Ecto neural progenitor cell (in vitro differentiated cells): Measurements from ENCODE around the gene GRHL1.

ENCODE experiments used
- DNase-seq: peaks from one replicate; pipeline ENCODE4 v3.0.0-alpha.2; 2018; ENCODE audit warnings: low spot score

The GRHL1 gene

GRCh38 chr2:9994462-9994861, 43.0 kb downstream of the GRHL1 start:
- no peak for DNase-seq

- peak; percentile 14 for DNase-seq
These were observed 43.6 kb downstream of the GRHL1 start for GRCh38 chr2:9995059-9995458.

GRCh38 chr2:9996321-9996720, 44.8 kb downstream of the GRHL1 start:
- peak; percentile 4 for DNase-seq

DNA sequence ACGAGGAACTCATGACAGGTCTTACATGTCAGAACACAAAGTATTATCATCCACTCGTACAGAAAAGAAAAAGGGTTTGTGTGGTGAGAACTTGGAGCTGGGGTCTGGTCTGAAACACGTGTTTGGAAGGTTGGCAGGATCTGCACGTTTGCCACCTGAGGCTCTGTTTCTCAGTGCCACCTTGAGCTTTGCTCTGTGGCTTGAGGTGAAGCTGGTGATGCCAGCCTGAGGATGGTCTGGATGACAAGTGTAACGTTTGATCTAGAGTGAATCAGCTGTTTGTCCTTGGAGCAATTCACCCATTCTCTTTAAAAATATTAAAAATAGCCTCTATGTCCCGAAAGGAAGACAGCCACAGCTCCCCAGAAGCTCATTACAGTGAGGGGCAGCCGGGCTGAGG, 46.4 kb downstream of the GRHL1 start:
- peak; percentile 29 for DNase-seq

DNA sequence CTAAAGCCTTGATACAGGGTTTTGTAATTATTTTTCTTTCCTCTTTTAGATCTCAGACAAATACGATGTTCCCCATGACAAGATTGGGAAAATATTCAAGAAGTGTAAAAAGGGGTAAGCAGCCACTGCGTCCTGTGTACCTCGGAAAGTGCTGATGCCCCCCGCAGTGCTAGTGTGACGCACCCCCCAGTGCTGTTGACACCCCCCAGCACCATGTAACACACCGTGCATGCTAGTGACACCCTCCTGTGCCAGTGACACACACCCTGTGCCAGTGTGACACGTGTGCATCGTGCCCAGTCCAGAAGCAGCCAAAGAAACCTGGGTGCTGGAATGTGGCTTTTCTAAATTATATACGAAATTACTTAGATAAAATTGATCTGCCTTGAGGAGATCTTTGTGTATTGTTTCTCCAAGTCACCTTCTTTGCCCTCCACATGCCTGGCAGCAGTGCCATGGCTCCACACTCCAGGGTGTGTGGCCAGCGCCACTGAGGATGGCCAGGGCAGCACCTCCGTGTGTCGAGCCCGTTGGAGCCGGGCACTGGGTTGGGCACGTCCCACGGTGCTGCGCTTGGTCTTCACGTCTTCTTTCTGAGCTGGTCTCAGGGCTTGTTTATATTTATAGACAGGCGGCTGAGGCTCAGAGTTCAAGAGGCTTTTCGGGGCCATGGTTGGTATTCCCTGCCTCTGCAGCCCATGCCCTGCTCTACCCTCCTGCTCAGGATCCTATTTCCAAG, 47.6 kb downstream of the GRHL1 start:
- peak; percentile 27 for DNase-seq

DNA sequence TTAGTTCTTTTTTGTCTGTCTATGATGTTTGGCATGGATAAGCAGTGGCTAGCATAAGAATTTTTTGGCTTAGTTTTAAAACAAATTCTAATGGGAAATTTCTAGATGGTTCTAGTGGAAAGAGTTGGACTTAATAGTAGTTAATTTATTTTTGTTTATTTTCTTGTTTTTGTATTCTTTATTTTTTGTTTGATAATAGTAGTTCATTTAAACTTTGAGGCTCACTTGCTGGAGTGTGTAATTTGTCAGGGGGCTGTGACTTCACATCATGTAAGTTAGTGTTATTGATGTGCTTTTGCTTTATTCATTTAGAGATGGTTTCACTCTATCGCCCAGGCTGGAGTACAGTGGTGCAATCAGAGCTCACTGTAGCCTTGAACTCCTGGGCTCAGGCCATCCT, 48.2 kb downstream of the GRHL1 start:
- peak; percentile 1 for DNase-seq

DNA sequence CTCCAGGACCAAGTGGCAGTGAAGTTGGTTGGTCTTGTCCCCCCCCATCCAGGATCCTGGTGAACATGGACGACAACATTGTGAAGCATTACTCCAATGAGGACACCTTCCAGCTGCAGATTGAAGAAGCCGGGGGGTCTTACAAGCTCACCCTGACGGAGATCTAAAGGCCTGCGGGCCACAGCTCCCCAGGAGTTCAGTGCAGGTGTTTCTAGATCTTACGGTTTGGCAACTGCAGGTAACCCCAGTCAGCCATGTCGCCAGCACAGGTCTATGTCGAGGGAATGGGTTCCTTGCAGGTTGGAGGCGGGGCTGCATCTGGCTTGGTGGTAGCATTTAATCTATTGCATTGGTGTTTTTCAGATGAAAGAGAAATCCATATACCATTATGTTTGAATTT, 49.0 kb downstream of the GRHL1 start:
- peak; percentile 34 for DNase-seq

DNA sequence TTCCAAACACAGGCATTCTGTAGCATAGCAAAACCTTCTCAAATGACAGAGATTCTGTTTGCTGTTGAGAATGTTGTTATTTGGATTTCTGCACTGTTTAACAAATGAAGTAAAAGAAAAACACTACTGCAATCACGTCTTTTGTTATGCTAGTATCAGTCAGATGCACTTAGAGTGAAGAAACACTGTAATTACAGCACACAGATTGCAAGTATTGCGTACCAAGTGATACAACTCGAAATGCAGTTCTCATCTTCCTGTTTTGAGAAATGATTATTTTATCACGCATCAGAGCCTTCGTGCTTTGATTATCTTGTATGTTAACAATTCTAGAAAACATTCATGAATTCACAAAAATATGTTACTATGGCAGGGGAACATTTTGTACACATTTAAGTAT, 50.1 kb downstream of the GRHL1 start:
- DNase-seq, result no peak

DNA sequence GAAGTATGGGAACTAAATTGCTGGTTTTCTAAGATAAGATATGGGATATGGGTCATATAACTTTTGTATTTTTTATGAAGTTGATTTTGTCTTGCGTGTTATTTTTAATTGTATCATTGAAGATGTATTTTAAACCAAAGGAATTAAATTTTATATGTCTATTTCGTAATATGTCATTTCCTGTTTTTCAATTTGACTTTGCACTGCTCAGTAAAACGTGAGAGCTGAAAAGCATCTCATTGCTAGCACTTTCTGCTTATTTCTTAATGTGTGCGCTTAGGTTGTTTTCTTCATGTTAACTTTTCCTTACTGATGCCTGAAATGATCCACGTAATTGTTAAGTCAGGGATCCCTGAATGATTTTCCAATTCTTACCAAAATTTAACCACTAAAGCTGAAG, 50.6 kb downstream of the GRHL1 start:
- no peak for DNase-seq

GRCh38 chr2:10002681-10003080, 51.2 kb downstream of the GRHL1 start:
- DNase-seq, result no peak

- DNase-seq, result no peak
These were observed 52.0 kb downstream of the GRHL1 start for GRCh38 chr2:10003206-10004125.

DNA sequence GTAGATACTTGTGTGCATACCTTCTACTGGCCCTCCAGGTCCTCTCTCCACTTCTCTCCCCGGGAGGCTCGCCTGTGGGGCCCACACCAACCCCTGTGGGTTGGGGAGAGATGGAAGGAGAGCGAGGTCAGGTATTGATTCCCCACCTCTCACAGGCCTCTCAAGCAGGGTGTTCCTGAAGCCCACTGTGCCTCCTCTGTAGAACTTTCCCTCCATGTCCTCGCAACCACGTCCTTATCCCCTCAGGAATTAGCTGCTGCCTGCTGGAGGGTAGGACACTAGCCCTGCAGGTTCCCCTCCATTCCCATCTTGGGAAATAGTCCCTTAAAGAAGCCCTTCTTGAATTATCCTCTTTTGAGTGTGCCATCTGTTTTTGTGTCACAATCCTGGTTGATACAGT, 52.9 kb downstream of the GRHL1 start:
- DNase-seq, result no peak

- no peak for DNase-seq
These were observed 53.3 kb downstream of the GRHL1 start for GRCh38 chr2:10004836-10005235.

GRCh38 chr2:10005461-10006235, 54.2 kb downstream of the GRHL1 start:
- no peak for DNase-seq

DNA sequence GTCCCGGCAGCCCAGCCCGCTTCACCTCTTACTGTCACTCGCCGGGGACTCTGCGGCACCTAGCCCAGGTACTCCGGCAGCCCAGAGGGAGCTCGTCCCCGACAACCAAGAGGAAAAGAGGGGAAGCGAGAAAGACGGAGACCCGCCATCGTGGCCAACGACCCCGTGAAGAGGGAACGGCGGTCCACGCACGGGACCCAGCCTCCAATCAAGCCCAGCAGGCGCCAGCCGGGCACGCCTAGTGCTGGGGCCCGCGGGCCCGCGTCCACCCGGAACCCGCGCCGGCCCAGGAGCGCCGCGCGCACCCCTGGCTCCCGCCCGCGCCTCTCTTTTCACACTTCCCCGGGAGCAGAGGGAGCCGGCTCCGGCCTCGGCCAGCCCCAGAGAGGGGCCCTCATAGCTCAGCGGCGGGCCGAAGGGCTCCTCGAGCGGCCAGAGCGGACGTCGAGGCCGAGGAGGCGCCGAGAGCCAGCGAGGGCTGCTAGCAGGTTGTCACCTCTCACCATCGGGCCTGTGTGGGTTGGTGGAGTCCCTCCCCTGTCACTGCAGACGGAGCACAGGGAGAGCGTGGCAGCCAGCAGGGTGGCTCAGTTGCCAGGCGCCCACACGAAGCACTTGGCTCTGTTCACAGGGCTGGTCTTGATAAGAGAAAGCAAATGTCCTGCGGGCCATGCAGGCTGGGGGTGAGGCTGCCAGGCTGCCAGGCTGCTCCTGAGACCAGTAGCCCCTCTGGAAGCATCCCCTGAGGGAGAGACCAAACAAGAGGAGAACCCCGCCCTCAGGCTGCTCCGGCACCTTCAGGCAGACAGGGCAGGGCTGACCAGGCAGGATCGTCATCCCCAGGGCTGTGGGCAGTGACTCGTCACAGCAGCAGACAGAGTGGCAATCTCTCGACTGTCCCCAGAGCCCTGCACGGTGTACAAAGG, 55.0 kb downstream of the GRHL1 start:
- DNase-seq, result no peak

DNA sequence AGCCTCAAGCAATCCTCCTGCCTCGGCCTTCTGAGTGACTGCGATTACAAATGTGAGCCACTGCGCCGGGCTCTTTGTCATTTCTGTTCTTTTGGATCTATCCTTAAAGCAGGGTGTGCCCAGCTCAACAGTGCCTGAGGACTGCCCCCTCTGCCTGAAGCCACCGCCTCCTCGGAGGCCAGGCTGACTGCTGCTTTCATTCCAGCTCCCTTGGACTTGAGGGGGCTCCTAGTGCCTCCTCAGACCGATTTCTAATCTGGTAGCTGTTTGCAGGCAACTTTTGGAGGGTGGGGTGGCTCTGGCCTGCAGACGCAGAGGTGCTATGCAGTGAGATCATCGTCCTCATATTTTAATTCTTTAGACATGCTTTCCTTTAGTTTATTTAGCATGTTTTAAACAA, 55.9 kb downstream of the GRHL1 start:
- no peak for DNase-seq

DNA sequence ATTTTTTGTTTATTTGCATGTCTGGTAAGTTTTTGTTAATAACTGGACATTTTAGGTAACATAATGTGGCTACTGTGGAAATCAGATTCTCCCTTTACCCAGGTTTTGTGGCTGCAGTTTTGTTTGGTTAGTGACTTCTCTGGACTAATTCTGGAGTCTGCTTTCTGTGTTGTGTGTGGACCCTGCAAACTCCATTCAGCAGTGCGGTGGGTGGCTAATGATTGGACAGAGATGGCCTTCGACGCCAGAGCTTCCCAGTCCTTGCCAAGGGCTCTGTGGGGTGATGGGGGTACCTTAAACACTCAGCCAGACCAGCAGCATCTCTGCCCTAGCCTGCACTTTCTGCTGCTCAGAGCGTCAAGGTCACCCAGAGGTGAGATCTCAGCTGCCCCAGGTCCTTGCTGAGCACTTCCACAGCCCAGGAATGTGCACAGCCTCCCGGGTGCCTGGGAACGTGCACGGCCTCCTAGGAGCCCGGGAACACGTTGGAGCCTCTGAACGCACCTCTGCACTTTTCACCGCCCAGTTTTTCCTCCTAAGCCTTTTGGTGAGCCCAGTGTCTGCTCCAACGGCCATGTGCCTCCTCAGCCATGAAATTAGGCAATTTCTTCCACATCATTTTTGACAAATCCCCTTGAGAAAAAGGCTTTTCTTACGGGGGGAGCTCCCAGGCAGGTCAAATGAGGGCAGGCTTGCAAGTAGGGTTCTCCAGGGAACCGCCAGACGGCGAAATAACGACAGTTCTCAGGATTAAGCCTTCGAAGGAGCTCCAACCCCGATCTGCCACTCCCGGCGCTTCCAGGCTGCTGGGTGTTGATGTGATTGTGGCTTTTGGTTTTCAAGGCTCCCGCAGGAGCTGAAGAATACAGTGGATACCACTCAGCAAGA, 56.7 kb downstream of the GRHL1 start:
- DNase-seq, result no peak

- DNase-seq, result no peak
These were observed 57.3 kb downstream of the GRHL1 start for GRCh38 chr2:10008809-10009176.

- no peak for DNase-seq
These were observed 57.8 kb downstream of the GRHL1 start for GRCh38 chr2:10009271-10009810.
